Measurements from ENCODE around the gene ZNF783. TPM values are rescaled to one million over a fixed set of nuclear protein-coding genes. Genes with fewer than 3 reads are reported as not detected.

ZNF783 gene
- total RNA-seq, 6 experiments from 2014 or later = 1.5 to 4.9 (median 3.0) TPM

- Histone ChIP-seq H3K36me3 (no peaks in the 10 kb centered on the region), H3K4me3 (no peak overlapping the region), H3K4me1 (no peaks in the 10 kb centered on the region), H3K27me3 (no peaks in the 10 kb centered on the region), H3K9me3 (no peaks in the 10 kb centered on the region), H3K27ac (no peak overlapping the region)
- 64% methylated on average over 8 of the region's 8 CpGs for WGBS (ENCODE audit: insufficient coverage, low coverage, low lambda C conversion rate, missing lambda C conversion rate)
- ATAC-seq (no peak), DNase-seq (no peak)
- intact Hi-C loops (cut with DNase I) = loop anchor here in 1 of 2 donors (10.0 kb wide), 1 partner anchor 124 kb away; no protein-coding TSS in a partner anchor
- TF ChIP-seq CTCF (IDR thresholded peaks at IDR 0.05) = no peak
- TF ChIP-seq POLR2A (IDR thresholded peaks at IDR 0.05) = no peak
Measured at GRCh38 chr7:149300620-149301285, 38.8 kb downstream of the ZNF783 start.

DNA sequence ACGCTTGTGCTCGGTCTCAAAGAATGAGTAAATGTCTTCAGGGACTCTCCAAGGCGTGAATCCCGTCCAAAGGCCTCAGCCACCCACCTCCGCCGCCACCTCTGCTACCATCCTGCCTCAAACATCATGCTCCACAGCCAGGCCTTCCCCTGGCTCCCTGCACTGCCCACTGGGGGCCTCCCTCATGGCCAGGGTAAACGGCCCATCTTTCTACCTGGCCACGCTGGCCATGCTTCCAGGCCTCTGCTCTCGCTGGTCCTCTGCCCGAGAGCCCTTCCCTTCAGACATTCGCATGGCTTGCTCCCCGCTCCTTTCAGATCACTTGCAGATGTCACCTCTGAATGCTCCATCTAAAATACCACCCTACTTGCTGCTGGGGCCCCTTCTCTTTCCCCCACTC lies 40.2 kb downstream of the ZNF783 start:
- TF ChIP-seq POLR2A (IDR thresholded peaks at IDR 0.05) = no peak
- no peak for TF ChIP-seq CTCF (IDR thresholded peaks at IDR 0.05)
- intact Hi-C loops (cut with DNase I) = loop anchor here in 1 of 2 donors (10.0 kb wide), 1 partner anchor 123 kb away; no protein-coding TSS in a partner anchor
- DNase-seq (no peak), ATAC-seq (no peak)
- no peaks in the 10 kb centered on the region for H3K4me1 ChIP-seq
- 65% methylated on average over 3 of the region's 12 CpGs for WGBS (ENCODE audit: insufficient coverage, low coverage, low lambda C conversion rate, missing lambda C conversion rate)
- H3K27ac ChIP-seq = no peak overlapping the region
- H3K4me3 ChIP-seq = no peak overlapping the region
- H3K36me3 ChIP-seq = no peaks in the 10 kb centered on the region
- H3K9me3 ChIP-seq = no peaks in the 10 kb centered on the region
- no peaks in the 10 kb centered on the region for H3K27me3 ChIP-seq

GRCh38 chr7:149302865-149303264 lies 40.9 kb downstream of the ZNF783 start:
- no peak for ATAC-seq

GRCh38 chr7:149304006-149304405 lies 42.0 kb downstream of the ZNF783 start:
- H3K27ac ChIP-seq = no peak overlapping the region
- H3K27me3 ChIP-seq = no peaks in the 10 kb centered on the region
- TF ChIP-seq POLR2A (IDR thresholded peaks at IDR 0.05) = no peak
- TF ChIP-seq CTCF (IDR thresholded peaks at IDR 0.05) = no peak
- intact Hi-C loops (cut with DNase I) = loop anchor here in 1 of 2 donors (10.0 kb wide), 1 partner anchor 121 kb away; no protein-coding TSS in a partner anchor
- no peaks in the 10 kb centered on the region for H3K4me1 ChIP-seq
- H3K36me3 ChIP-seq = no peaks in the 10 kb centered on the region
- ATAC-seq (no peak), DNase-seq (no peak)
- no peaks in the 10 kb centered on the region for H3K9me3 ChIP-seq
- H3K4me3 ChIP-seq = no peak overlapping the region
- 76% methylated on average over 7 of the region's 7 CpGs for WGBS (ENCODE audit: insufficient coverage, low coverage, low lambda C conversion rate, missing lambda C conversion rate)

More at GRCh38 chr7:149302865-149303264, 40.9 kb downstream of the ZNF783 start:
- H3K9me3 ChIP-seq = no peaks in the 10 kb centered on the region
- 45% methylated on average over 2 of the region's 2 CpGs for WGBS (ENCODE audit: insufficient coverage, low coverage, low lambda C conversion rate, missing lambda C conversion rate)
- no peak overlapping the region for H3K4me3 ChIP-seq
- no peaks in the 10 kb centered on the region for H3K36me3 ChIP-seq
- no peak for DNase-seq
- TF ChIP-seq POLR2A (IDR thresholded peaks at IDR 0.05) = no peak
- TF ChIP-seq CTCF (IDR thresholded peaks at IDR 0.05) = no peak
- H3K27ac ChIP-seq = no peak overlapping the region
- intact Hi-C loops (cut with DNase I) = loop anchor here in 1 of 2 donors (10.0 kb wide), 1 partner anchor 122 kb away; no protein-coding TSS in a partner anchor
- no peaks in the 10 kb centered on the region for H3K27me3 ChIP-seq
- no peaks in the 10 kb centered on the region for H3K4me1 ChIP-seq
